NCI-H2107 treated with DMSO at 0.1 percent for 48 hours (cell line): ENCODE results near the gene ALPI.

ENCODE experiments used
- DNase-seq: peaks from one replicate; lab custom pipeline; 2025; ENCODE audit not compliant: unreplicated experiment; lab: John Stamatoyannopoulos, UW

The ALPI gene

DNA sequence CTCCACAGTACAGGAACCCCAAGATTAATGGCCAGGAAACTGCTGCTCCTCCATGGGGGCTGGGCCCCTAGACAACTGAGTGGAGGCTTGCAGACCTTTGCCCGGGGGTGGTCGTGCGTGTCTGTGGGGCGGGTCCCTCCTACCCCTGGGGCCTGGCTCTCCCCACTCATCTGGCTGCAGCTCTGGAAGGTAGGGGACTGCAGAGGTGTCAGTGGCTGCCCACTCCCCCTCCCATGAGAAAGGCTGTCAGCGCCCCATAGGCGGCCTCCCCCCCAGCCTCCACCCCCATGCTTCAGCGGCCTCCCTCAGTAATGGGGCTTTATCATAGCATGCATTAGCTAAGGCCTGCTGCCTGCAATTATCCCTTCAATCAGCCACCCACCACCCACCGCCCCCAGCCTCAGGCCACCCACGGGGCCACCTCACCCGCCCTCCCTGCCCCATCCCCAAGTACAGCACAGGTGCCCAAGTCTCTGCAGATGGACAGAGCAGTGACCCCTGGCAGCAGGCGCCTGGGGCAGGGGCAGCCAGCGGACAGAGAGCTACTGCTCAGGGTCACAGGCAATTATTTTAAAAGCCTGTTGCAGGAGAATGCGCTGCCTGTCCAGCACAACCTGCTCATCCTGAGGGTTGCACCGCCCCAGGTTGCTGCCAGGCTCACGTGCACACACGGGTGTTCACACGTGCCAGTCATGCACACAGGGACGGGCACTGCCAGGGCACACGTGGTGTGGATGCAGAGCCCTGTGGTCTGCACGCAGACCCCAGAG lies 40.7 kb downstream of the ALPI start:
- DNase-seq = no peak

DNA sequence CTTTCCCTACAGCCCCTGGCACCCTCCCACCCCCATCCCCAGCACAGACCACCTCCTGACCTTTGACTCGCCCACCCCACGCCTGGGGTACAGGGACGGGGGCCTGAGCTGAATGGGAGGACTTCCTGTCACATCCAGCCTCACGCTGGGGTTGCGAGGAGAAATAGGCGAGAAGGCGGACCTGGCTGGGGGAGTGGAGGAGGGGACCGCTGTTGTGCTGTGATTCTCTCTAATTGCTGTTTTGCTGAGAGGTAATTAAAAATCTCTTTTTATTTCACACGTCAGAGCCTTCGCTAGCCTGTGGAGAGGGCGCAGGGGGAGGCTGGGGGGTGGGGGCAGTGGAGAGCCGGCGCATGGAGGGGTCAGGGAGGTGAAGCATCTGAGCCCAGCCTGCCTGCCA lies 41.4 kb downstream of the ALPI start:
- DNase-seq = no peak

DNA sequence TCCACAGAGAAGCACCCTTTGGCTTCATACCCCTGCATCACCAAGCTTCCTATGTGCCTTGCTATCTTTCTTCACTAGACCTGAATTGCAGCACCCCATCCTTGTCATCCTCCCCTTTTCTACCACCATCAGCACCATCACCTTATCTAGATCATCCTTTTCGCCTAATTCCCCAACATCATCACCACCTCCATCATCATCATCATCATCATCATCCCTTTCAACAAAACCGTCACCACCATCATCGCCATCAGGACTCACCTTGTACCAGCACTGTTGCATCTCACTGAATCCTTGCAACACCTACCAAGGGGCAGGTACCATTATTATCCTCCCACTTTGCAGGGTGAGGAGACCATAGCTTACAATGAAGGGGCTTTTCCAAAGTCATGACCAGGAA lies 42.5 kb downstream of the ALPI start:
- DNase-seq = no peak

DNA sequence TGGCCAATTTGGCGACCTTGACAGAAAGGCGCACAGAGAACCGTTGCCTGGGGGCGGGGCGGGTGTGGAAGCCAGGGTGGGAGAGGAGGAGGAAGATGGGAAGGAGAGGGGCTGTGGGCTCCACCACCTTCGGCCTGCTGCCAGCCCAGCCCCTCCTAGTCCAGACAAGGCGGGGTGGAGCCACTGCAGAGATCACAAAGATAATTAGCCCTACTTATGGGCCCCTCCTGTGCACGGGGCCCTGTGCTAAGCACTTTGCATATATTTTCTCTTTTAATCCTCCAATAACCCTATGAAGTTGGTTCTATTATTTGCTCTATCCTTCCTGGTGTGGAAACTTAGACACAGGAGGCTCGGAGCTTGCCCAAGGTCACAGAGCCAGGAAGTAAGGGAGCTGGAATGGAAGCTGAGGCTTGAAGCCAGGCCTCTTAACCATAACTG lies 45.4 kb downstream of the ALPI start:
- no peak for DNase-seq

DNA sequence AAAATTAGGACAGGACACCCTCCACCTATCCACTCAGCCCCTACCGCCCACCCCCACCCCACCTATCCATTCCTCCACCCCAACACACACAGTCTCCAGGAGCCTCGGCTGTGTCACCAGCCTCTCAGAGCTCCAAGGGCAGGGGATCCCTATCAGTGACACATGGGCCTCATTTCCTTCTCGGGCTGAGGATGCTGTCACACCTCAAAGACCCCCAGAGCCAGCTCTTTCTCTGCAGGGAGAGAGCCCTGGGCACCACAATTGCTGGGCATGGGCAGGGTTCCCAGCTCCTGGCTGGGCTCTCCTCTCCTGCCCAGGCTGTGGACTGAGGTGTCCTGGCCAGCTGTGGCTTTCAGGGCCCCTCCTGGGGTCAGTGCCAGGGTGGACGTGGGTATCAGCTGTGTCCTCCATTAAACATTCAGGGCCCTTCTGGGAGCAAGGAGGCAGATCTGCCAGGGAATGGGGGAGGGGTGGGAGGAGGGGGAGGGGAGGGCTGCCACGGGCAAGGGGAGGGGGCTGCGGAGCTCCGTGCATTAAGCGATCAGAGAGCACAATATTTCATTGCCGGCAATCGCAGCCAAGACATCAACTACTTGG lies 45.9 kb downstream of the ALPI start:
- no peak for DNase-seq

DNA sequence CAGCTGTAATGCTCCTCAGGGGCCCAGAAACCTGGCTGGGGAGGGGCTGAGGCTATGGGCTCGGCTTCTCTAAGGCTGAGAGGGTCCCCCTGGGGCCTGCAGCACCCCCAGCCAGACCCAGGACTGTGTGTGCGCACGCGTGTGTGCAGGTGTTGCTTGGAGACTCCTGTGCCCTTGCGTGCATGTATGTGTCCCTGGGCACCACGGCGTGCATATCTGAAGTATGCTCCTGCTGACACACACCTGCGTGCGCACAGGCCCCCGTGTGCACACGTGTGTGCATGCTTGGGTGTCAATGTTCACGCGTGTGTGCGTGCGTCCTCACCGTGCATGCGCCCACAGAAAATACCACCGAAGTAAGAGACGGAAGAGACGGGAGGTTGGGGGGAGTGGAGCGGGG lies 46.6 kb downstream of the ALPI start:
- no peak for DNase-seq

DNA sequence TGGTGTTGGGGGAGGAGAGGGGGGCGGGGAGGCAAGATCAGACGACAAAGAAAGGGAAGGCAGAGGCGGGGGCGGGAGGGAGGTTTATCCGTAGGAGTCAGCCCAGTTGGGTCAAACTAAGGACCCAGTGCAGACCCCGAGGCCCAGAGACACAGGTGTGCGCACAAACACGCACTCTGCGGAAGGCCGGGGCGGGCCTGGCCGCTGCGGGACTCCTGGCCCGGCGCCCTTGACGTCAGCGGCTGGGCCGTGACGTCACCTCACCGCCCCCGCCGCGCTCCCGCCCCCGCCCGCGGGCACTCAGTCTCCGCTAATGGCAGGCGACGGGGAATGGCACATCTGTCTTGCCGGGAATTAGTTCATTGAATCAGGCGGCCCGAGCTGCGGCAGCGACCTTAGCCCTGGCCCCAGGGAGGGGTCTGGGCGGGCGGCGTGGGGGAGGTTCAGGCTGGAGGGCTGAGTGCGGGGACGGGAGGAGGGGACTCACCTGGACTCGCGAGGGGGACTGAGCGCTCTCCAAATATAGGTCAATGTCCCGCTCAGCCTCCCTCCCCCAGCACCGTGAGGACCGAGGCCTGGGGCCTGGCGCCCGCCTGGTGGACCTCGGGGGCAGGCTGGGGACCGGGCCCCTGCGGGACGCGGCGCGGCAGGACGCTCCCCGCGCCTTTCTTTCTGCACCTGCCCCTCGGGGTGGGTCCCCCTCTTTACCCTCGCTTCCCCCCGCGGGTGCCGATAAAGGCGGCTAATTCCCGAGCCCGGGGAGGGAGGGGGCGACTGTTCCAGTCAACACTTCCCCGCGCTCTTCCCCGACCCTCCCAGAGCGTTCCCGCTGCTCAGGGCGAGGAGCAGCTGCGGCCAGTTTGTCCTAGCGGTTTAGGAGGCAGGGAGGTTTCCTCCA lies 47.2 kb downstream of the ALPI start:
- DNase-seq = no peak

DNA sequence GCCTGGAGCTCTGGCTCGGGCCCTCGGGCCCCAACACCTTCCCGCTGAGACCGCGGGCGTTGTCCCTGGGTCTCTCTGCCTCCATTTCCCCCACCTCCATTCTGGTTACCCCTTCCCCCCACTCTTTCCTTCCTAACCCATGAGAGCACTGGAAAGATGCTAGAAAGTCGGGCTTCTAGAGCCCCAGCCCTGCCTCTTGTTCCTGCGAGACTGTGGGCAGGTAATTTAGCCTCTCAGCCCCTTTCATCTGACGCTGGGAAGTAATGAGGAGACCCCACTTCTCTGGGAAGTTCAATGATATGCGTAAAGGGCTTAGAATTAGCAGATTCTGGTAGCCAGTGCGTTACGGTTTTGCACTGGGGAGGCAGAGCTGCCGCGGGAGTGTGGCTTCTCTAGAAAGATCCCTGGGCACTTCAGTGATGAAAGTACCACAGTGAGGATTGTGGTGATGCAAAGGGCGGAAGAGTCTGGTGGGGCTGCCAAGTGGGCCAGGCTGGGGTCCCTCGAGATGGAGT lies 47.9 kb downstream of the ALPI start:
- DNase-seq = no peak

DNA sequence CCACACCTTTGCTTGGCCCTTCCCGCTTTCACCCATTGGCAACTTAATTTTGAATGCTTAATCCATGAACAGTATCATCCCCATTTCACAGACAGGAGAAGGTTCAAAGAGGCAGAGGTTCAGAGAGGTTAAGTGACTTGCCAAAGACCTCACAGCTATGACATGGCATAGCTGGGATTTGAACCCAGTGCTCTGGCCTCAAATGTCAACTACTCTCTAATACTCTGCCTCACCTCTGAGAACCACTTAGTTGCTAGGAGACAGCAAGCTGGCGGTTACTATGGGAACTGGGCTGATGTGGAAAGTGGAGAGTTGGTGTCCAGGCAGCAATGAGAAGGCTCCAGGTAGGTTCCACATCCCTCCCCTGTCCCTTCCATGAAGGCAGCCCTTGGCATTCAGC lies 48.5 kb downstream of the ALPI start:
- DNase-seq = no peak

DNA sequence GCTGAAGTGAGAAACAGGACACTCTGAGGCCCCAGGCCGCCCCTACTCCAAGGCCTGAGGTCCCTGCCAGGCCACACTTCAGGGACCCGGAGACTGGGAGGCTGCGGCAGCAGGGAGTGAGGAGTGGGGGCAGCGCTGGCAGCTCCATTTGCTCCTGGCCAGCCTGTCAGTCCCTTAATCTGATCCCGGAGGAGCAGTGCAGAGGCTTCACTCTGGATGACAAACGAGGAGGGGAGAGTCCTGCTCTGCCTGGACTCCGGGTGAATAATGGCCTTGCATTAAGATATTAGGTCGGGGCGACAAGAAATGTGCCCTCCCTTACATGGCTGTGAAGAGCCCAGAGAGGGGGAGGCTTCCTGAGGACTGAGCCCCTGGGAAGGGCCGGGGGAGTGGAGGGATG lies 49.9 kb downstream of the ALPI start:
- DNase-seq = no peak

DNA sequence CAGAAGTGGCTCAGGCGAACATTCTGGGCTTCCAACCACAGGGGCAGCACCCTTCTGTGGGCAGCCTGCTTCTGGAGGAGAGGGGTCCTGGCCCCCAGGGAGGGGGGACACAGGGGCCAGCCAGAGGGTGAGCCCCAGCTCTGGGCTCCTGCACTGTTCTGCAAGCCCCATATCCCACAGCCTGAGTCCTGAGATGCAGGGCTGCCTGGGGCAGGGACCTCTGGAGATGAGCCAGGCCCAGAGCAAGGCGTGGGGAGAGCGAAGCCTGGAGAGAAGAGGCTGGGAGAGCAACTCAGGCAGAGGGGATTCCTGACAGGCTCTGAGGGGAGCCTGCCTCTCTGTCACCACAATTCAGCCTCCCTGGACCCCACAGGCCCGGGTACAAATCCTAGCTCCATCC lies 50.8 kb downstream of the ALPI start:
- no peak for DNase-seq

DNA sequence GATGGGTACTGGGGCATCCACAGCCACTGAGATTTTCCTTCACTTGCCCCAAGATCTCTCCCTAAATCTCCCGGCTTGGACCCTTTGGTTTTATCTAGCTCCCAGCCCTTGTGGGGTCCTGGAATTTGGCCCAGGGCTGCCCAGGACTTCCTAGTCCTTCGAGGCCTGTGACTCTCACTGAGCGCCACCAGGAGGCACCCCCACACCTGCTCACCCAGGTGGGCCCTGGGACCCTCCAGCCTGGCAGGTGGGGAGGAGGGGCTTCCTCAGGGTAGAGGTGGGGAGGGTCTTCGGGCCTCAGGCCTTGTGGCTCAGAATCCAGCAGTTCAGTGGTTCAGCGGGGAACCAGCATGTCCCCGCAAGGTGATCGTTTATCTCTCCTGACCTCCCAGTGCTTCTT lies 52.3 kb downstream of the ALPI start:
- no peak for DNase-seq
